ENCODE measurements around the gene SCLY. TPM values are rescaled to one million over a fixed set of nuclear protein-coding genes. Genes with fewer than 3 reads are reported as not detected.

SCLY gene
- total RNA-seq, 1 experiment from 2014 or later = 69.9 TPM

- no peak for DNase-seq (ENCODE audit: low spot score)
- POLR2A ChIA-PET (ENCODE audit: low non-redundant PET) = no interaction called here
- no peaks in the 10 kb centered on the region for H3K4me1 ChIP-seq (ENCODE audit: insufficient read depth, low read length, poor library complexity, severe bottlenecking)
- no peaks in the 10 kb centered on the region for H3K27me3 ChIP-seq (replicated peaks; ENCODE audit: insufficient read depth, low read depth, low read length, poor library complexity)
- no peaks in the 10 kb centered on the region for H3K9me3 ChIP-seq (ENCODE audit: low read depth, low read length, poor library complexity, severe bottlenecking)
- no peak overlapping the region for H3K27ac ChIP-seq (ENCODE audit: low read depth, low read length, poor library complexity, severe bottlenecking)
- CTCF ChIA-PET = no interaction called here
- peaks cover under 1% of the 10 kb centered on the region for H3K36me3 ChIP-seq (ENCODE audit: insufficient read depth, low read length, poor library complexity, severe bottlenecking)
- no TSS peak for BruUV-seq (replicated peaks)
- no peak overlapping the region for H3K4me3 ChIP-seq (ENCODE audit: low read depth, low read length, poor library complexity, severe bottlenecking)
- TF ChIP-seq CTCF (conservative IDR thresholded peaks at IDR 0.05; ENCODE audit: low read depth, low read length) (no peak), EZH2 (IDR thresholded peaks at IDR 0.05; ENCODE audit: borderline replicate concordance, low read depth, low read length, poor library complexity, severe bottlenecking) (no peak)
- intact Hi-C loops (cut with micrococcal nuclease; ENCODE audit: unreplicated experiment) = no loop called here
Measured at GRCh38 chr2:238024986-238025385, 35.8 kb upstream of the SCLY start.

DNA sequence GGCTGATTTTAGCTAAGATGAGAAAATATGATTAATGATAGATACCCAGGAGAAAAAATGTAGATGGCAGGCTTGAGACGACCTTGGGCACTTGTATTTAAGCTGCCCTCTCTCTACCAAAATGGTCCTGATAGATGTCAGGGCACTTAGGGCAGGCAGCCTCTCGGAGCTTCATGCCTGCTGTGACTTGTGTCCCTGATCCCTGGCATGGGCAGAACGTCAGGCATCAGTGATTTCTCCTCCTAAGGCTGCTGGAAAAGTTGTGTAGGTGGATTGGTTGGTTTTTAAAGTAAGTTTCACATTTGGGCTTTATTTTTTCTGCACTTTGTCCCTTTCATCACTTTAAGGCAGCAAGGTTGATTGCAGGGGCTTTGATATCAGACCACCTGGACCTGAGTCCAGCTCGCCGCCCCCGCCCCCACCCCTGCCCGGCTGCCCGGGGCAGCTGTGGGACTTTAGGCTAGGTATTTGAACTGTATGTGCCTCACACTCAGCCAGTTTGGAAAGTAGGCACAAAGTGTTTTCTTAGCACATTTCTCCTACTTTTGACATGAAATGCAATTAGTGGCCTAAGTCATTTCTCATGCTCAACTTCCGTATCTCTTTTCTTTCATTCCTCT, 35.0 kb upstream of the SCLY start:
- ChIA-PET POLR2A (ENCODE audit: low non-redundant PET) (interaction anchor here (0.5 kb wide), 1 partner anchor 771 kb away, joined by 3 read pairs; no protein-coding TSS in a partner anchor), CTCF (no interaction called here)
- Histone ChIP-seq H3K4me1 (ENCODE audit: insufficient read depth, low read length, poor library complexity, severe bottlenecking) (no peaks in the 10 kb centered on the region), H3K27ac (ENCODE audit: low read depth, low read length, poor library complexity, severe bottlenecking) (no peak overlapping the region), H3K9me3 (ENCODE audit: low read depth, low read length, poor library complexity, severe bottlenecking) (no peaks in the 10 kb centered on the region), H3K27me3 (replicated peaks; ENCODE audit: insufficient read depth, low read depth, low read length, poor library complexity) (no peaks in the 10 kb centered on the region), H3K4me3 (ENCODE audit: low read depth, low read length, poor library complexity, severe bottlenecking) (no peak overlapping the region), H3K36me3 (ENCODE audit: insufficient read depth, low read length, poor library complexity, severe bottlenecking) (peaks cover 4% of the 10 kb centered on the region)
- BruUV-seq (replicated peaks) = no TSS peak
- DNase-seq (ENCODE audit: low spot score) = no peak
- TF ChIP-seq EZH2 (IDR thresholded peaks at IDR 0.05; ENCODE audit: borderline replicate concordance, low read depth, low read length, poor library complexity, severe bottlenecking) = no peak
- TF ChIP-seq CTCF (conservative IDR thresholded peaks at IDR 0.05; ENCODE audit: low read depth, low read length) = no peak
- intact Hi-C loops (cut with micrococcal nuclease; ENCODE audit: unreplicated experiment) = no loop called here

- POLR2A ChIA-PET (ENCODE audit: low non-redundant PET) = no interaction called here
- TF ChIP-seq EZH2 (IDR thresholded peaks at IDR 0.05; ENCODE audit: borderline replicate concordance, low read depth, low read length, poor library complexity, severe bottlenecking) (no peak), CTCF (conservative IDR thresholded peaks at IDR 0.05; ENCODE audit: low read depth, low read length) (no peak)
Measured at GRCh38 chr2:238027058-238027457, 33.7 kb upstream of the SCLY start.

More at GRCh38 chr2:238027058-238027457, 33.7 kb upstream of the SCLY start:
- Histone ChIP-seq H3K4me3 (ENCODE audit: low read depth, low read length, poor library complexity, severe bottlenecking) (no peak overlapping the region), H3K4me1 (ENCODE audit: insufficient read depth, low read length, poor library complexity, severe bottlenecking) (no peaks in the 10 kb centered on the region), H3K9me3 (ENCODE audit: low read depth, low read length, poor library complexity, severe bottlenecking) (no peaks in the 10 kb centered on the region), H3K36me3 (ENCODE audit: insufficient read depth, low read length, poor library complexity, severe bottlenecking) (peaks cover 4% of the 10 kb centered on the region), H3K27me3 (replicated peaks; ENCODE audit: insufficient read depth, low read depth, low read length, poor library complexity) (no peaks in the 10 kb centered on the region), H3K27ac (ENCODE audit: low read depth, low read length, poor library complexity, severe bottlenecking) (no peak overlapping the region)
- DNase-seq (ENCODE audit: low spot score) = no peak
- intact Hi-C loops (cut with micrococcal nuclease; ENCODE audit: unreplicated experiment) = no loop called here
- no TSS peak for BruUV-seq (replicated peaks)
- CTCF ChIA-PET = no interaction called here
